B cell (primary cell): ENCODE results near the gene TEX264. TPM values are rescaled to one million over a fixed set of nuclear protein-coding genes. Genes with fewer than 3 reads are reported as not detected.
A peak's percentile ranks its signal among the peaks of the same experiment; 100 is the strongest.

Source experiments
- ATAC-seq: fragments of 200-7000 bp; cut with Tn5 transposase; one replicate; pipeline ENCODE4 v1.10.0; 2021; ENCODE audit warnings: low read depth, mild to moderate bottlenecking, moderate number of reproducible peaks, moderate library complexity
- CTCF ChIA-PET: fragments of 350-600 bp; sonication (Branson Sonifier 250); formaldehyde crosslinking; loops from one replicate; lab custom pipeline; 2021; ENCODE audit warnings: antibody characterized with exemption, inconsistent platforms; lab: Charles Lee
- POLR2A ChIA-PET: fragments of 350-600 bp; sonication (Branson Sonifier 250); formaldehyde crosslinking; loops from one replicate; lab custom pipeline; 2021; ENCODE audit warnings: antibody characterized with exemption; lab: Charles Lee
- DNase-seq: peaks from one replicate; pipeline ENCODE4 v3.0.0; 2013
- H2AFZ ChIP-seq: 2 replicates; pipeline ENCODE4 v1.6.1; 2012; ENCODE audit warnings: mild to moderate bottlenecking, low read depth, low read length; ENCODE audit not compliant: insufficient read depth, poor library complexity, severe bottlenecking
- H3K27ac ChIP-seq, 2 donors: 1 replicate in 1 of 2; 2 replicates in 1 of 2; pipeline ENCODE4 v1.5.1; 2012 to 2013; ENCODE audit warnings: low read length in 2 of 2, mild to moderate bottlenecking in 2 of 2, moderate library complexity in 1 of 2
- H3K27me3 ChIP-seq, 4 experiments: fragments of 200-600 bp in 1 of 4; sonication (generic) in 1 of 4; replicated peaks in 1 of 4; 1 replicate in 2 of 4; 2 replicates in 2 of 4; pipeline versions ENCODE4 v1.6.1 to v1.7.0; 2013 to 2016; ENCODE audit warnings: low read length in 3 of 4, mild to moderate bottlenecking in 2 of 4, mixed read lengths in 1 of 4, moderate library complexity in 1 of 4; ENCODE audit not compliant: insufficient read depth in 4 of 4, control insufficient read depth in 3 of 4; ENCODE audit errors: control extremely low read depth in 1 of 4
- H3K36me3 ChIP-seq, 2 experiments: replicated peaks in 1 of 2; 1 replicate in 1 of 2; 2 replicates in 1 of 2; pipeline versions ENCODE4 v1.6.1 to v1.7.1; 2013; ENCODE audit warnings: low read length in 1 of 2; ENCODE audit not compliant: insufficient read depth in 2 of 2, control insufficient read depth in 1 of 2; ENCODE audit errors: control extremely low read depth in 1 of 2, extremely low read depth in 1 of 2
- H3K4me1 ChIP-seq, 2 donors: fragments of 200-600 bp in 1 of 2; sonication (generic) in 1 of 2; 1 replicate in 1 of 2; 2 replicates in 1 of 2; pipeline versions ENCODE4 v1.5.1 to v1.6.1; 2013 to 2017; ENCODE audit warnings: low read length in 2 of 2; ENCODE audit not compliant: control insufficient read depth in 2 of 2, insufficient read depth in 2 of 2
- H3K4me2 ChIP-seq: replicated peaks from 2 replicates; pipeline ENCODE3; 2012; ENCODE audit warnings: mild to moderate bottlenecking, low read depth, low read length; ENCODE audit not compliant: poor library complexity, severe bottlenecking
- H3K4me3 ChIP-seq, 5 experiments: fragments of 200-600 bp in 1 of 5; sonication (generic) in 1 of 5; 1 replicate in 3 of 5; 2 replicates in 2 of 5; pipeline versions ENCODE4 v1.5.1 to v1.7.0; 2011 to 2016; ENCODE audit warnings: low read length in 4 of 5, mild to moderate bottlenecking in 4 of 5, low read depth in 2 of 5, control low read depth in 1 of 5, moderate library complexity in 1 of 5; ENCODE audit not compliant: insufficient read depth in 1 of 5; ENCODE audit errors: control extremely low read depth in 1 of 5, extremely low read depth in 1 of 5
- H3K79me2 ChIP-seq: fragments of 200-600 bp; sonication (generic); one replicate; pipeline ENCODE4 v1.6.0; 2016; ENCODE audit warnings: low read length; ENCODE audit not compliant: control insufficient read depth, insufficient read depth
- H3K9ac ChIP-seq: fragments of 200-600 bp; sonication (generic); 2 replicates; pipeline ENCODE4 v1.6.1; 2017; ENCODE audit warnings: mild to moderate bottlenecking, low read length, moderate library complexity
- H3K9me3 ChIP-seq, 3 donors: one replicate each; pipeline versions ENCODE4 v1.6.1 to v1.7.1; 2013; ENCODE audit warnings: low read length in 2 of 3; ENCODE audit not compliant: control insufficient read depth in 2 of 3, insufficient read depth in 1 of 3; ENCODE audit errors: control extremely low read depth in 1 of 3
- H4K20me1 ChIP-seq: 2 replicates; pipeline ENCODE4 v1.6.0; 2012; ENCODE audit warnings: mild to moderate bottlenecking, low read length; ENCODE audit not compliant: insufficient read depth, control insufficient read depth, poor library complexity, severe bottlenecking
- H3K27ac Mint-ChIP-seq: one replicate; pipeline ENCODE4 v1.8.0; 2021; ENCODE audit warnings: mixed read lengths
- H3K27me3 Mint-ChIP-seq: one replicate; pipeline ENCODE4 v1.8.0; 2021; ENCODE audit warnings: mixed read lengths
- H3K4me1 Mint-ChIP-seq: one replicate; pipeline ENCODE4 v1.8.0; 2021; ENCODE audit warnings: mixed read lengths
- H3K4me3 Mint-ChIP-seq: one replicate; pipeline ENCODE4 v1.8.0; 2021; ENCODE audit warnings: mixed read lengths
- H3K9me3 Mint-ChIP-seq: one replicate; pipeline ENCODE4 v1.8.0; 2022; ENCODE audit warnings: mixed read lengths; ENCODE audit not compliant: insufficient read depth
- CTCF ChIP-seq: fragments of 200-600 bp; IDR thresholded peaks from one replicate; pipeline ENCODE4 v1.8.0; 2022; ENCODE audit warnings: antibody characterized with exemption, mild to moderate bottlenecking
- EZH2 ChIP-seq: IDR thresholded peaks from 2 replicates; pipeline ENCODE4 v1.6.1; 2012; ENCODE audit warnings: borderline replicate concordance, low read depth, mild to moderate bottlenecking, moderate library complexity, low read length; ENCODE audit not compliant: insufficient read depth, poor library complexity, severe bottlenecking
- WGBS: methylation state at CpG from one replicate; pipeline ENCODE4 v1.1.5; 2013; ENCODE audit warnings: missing lambda C conversion rate; ENCODE audit not compliant: insufficient coverage; 5-methylcytosine and 5-hydroxymethylcytosine counted together
- intact Hi-C: fragments of 100-400 bp; cut with micrococcal nuclease; formaldehyde crosslinking; loops from one replicate; pipeline ENCODE4 v1.10.0; 2022
- polyA plus RNA-seq: library from polyadenylated mRNA; depleted of rRNA; stranded (reverse); fragments of >200 nt; gene quantifications from 2 replicates; pipeline ENCODE4 v1.2.3, GENCODE V29; 2012
- small RNA-seq: library from RNA; depleted of rRNA; stranded (forward); fragments of <200 nt; gene quantifications from one replicate; pipeline ENCODE3, GENCODE V24; 2012; ENCODE audit warnings: low replicate concordance, low read depth; ENCODE audit not compliant: insufficient read length
- total RNA-seq, 2 donors: library from RNA; stranded (reverse); fragments of 120-200 nt in 1 of 2; gene quantifications; 1 replicate in 1 of 2; 2 replicates in 1 of 2; pipeline versions ENCODE4 v1.2.3 to v1.2.4, GENCODE V29; 2013 to 2022

Gene TEX264
- total and polyA plus RNA-seq, 2 donors (not counting 1 experiment from before 2014, with no cell fraction given), result 39.1 to 79.7 TPM

GRCh38 chr3:51751287-51751686, 80.2 kb downstream of the TEX264 start:
- Mint-ChIP-seq H3K4me1 (no peaks in the 10 kb centered on the region), H3K27ac (no peak overlapping the region), H3K9me3 (peaks cover 9% of the 10 kb centered on the region), H3K27me3 (peaks cover 16% of the 10 kb centered on the region), H3K4me3 (no peak overlapping the region)
- Histone ChIP-seq H2AFZ (no peak overlapping the region), H3K27ac (no peak overlapping the region), H3K4me1 (no peaks in the 10 kb centered on the region), H3K9ac (no peak overlapping the region), H3K9me3 (peaks cover 0 to 4% (median 0%) of the 10 kb centered on the region in 3 donors), H3K4me3 (no peak overlapping the region), H3K36me3 (no peaks in the 10 kb centered on the region), H3K27me3 (no peaks in the 10 kb centered on the region), H3K79me2 (no peaks in the 10 kb centered on the region), H4K20me1 (no peaks in the 10 kb centered on the region), H3K4me2 (no peak overlapping the region)
- DNase-seq, result no peak
- CTCF ChIA-PET, result no interaction called here
- no peak for TF ChIP-seq CTCF
- TF ChIP-seq EZH2, result no peak
- WGBS, result no CpG with 5 or more reads among the region's 2 CpGs
- intact Hi-C loops, result no loop called here
- POLR2A ChIA-PET, result no interaction called here
- no peak for ATAC-seq

Small RNAs within 50 kb of the gene (small RNA-seq; reads per million reads assigned to genes)
- gene RNA5SP132, result 3.0 reads per million, percentile 45 among the genes with 10 or more reads in this experiment

Other genes with a start within 250 kb of the TEX264 start
- gene DCAF1, start 171.2 kb upstream of the TEX264 start, total RNA-seq, result 33.3 and 35.8 TPM in 2 replicates
- gene DCAF1, start 171.2 kb upstream of the TEX264 start, polyA plus RNA-seq, result 12.4 and 12.5 TPM in 2 replicates
- 43.0 and 50.0 TPM in 2 replicates for gene RAD54L2, start 132.5 kb upstream of the TEX264 start, total RNA-seq
- 6.3 and 9.7 TPM in 2 replicates for gene RAD54L2, start 132.5 kb upstream of the TEX264 start, polyA plus RNA-seq
- gene GRM2, start 35.8 kb downstream of the TEX264 start, total RNA-seq, result 0.86 and 1.1 TPM in 2 replicates
- 2.8 TPM in 2 replicates for gene GRM2, start 35.8 kb downstream of the TEX264 start, polyA plus RNA-seq
- gene IQCF6, start 108.0 kb downstream of the TEX264 start, total RNA-seq, result not detected in 2 replicates
- not detected in 2 replicates for gene IQCF6, start 108.0 kb downstream of the TEX264 start, polyA plus RNA-seq
- not detected in 2 replicates for gene IQCF2, start 190.4 kb downstream of the TEX264 start, total RNA-seq
- not detected in 2 replicates for gene IQCF2, start 190.4 kb downstream of the TEX264 start, polyA plus RNA-seq
- not detected in 2 replicates for gene IQCF5, start 204.3 kb downstream of the TEX264 start, total RNA-seq
- gene IQCF5, start 204.3 kb downstream of the TEX264 start, polyA plus RNA-seq, result not detected in 2 replicates
- gene IQCF1, start 232.1 kb downstream of the TEX264 start, total RNA-seq, result not detected in 2 replicates
- gene IQCF1, start 232.1 kb downstream of the TEX264 start, polyA plus RNA-seq, result not detected in 2 replicates